Hypothalamus (tissue), 51 donors: Measurements from ENCODE around the gene MAML3.

Experiments used
- DNase-seq, 51 donors: peaks; one replicate each; lab custom pipeline; 2025; lab: John Stamatoyannopoulos, UW

MAML3 gene

DNA sequence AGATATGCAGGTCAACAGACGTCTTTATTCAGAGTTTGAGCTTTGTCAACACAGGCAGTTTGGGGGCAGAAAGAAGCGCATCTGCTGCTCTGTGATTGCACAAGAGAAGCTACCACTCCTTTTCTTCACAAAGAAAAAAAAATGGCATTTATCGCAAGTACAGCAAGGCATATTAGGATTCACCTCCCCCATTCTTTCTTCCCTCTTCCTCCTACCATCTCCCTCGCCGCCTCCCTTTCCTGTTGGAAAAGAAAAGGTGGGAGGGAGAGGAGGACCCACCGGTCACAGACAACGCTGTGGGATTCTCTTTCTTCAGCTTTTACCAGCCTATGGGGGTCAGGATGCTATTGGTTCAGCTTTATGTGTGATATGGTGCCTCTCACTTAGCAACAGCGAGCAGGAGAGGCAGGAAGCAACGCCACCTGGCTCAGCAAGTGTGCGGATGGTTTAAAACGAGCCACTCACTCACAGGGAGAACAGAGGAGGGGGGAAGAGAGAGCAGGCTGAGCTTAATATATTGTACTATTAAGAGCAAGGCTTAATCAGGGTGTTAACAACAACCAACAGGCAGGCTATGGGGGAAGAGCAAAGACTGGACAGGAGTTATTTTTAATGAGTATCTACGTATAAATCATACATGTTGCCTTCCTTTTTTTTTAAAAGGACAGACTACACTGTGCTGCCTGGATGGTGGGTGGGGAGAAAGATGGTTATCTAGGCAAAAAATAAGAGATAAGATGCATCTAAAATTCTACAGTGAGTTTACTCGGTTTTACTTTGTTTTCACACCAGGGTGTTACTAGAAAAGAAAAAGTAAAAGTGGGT, 104.7 kb downstream of the MAML3 start:
- DNase-seq, result peak in 26 of 51 donors; percentile 1 to 78 (median 25)

DNA sequence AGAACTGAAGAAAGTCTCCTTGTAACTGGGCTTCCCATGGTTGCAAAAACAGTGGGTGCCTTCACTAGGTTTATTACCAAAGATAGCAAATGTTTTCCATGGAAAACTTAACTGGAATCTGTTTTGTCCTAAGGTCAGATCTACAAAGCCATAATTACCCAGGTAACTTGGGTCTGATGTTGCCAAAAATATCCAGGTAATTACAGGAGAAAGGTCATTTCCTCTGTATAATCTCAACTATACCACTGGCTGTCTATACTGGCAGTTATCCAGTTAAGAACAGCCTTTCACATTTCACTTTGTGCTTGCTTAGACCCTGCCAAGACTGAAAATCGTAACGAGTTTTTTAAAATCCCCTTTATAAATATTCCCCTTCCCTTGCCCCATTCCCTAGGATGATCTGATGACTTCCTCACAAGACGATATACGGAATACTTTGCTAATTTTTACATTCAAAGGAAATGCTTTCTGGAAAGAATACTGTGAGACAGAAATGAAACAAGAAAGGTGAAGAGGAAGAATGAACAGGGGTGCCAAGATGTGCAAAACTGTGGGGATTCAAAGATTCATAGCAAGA, 105.5 kb downstream of the MAML3 start:
- DNase-seq, result no peak

DNA sequence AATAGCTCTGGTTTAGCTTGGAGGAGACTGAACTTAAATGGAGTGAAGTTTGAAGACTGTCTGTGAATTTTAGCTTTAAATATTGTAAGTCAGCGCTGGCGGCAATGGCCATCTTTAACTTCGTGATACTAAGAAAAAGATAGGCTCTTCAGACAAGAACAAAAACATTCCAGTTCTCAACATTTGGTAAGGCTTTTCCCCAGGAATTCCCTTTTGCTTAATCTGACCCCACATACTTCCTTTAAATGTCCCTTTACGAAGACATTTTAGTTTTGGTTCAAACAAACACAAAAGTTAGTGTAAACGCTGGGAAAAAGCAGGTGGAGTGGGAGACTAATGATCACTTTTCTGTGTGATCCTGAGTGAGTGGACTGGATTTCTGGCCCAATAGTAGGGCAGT, 106.2 kb downstream of the MAML3 start:
- DNase-seq, result no peak

- DNase-seq, result peak in 2 of 51 donors; percentile 8
These were observed 106.9 kb downstream of the MAML3 start for GRCh38 chr4:140047017-140047640.

DNA sequence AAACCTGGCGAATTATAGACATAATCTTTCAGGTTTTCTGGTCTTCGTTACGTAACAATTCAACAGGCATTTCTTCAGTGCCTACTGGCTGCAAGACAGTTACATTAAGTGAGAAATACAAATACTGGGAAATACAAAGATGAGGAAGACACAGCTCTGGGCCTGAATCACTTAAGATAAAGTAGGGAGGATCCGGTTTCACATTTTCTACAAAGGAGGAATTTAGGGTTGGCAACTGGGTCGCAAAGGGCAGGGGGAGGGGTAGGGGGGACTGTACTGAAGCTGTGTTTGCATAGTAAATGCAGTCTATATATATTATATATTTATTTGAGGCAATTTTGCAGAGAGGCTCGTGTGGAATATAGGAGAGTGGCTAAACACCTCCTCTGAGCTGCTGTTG, 107.4 kb downstream of the MAML3 start:
- DNase-seq, result no peak

DNA sequence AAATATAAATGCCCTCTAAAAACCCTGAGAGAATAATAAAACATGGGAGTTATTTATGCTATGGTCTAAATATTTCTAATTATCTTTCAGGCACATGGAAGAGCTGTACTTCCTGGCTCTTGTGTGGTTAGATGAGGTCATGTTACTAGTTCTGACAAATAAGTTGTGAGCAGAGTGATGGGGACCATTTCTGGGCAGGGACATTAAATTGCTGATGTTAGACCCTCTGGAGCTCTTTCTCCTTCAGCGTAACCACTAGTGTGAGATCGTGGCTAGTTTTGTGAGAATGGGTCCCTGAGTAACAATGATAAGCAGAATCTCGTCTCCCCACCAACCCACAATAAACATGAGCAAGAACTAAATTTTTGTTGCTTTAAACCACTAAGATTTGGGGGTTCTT, 108.0 kb downstream of the MAML3 start:
- DNase-seq, result no peak

DNA sequence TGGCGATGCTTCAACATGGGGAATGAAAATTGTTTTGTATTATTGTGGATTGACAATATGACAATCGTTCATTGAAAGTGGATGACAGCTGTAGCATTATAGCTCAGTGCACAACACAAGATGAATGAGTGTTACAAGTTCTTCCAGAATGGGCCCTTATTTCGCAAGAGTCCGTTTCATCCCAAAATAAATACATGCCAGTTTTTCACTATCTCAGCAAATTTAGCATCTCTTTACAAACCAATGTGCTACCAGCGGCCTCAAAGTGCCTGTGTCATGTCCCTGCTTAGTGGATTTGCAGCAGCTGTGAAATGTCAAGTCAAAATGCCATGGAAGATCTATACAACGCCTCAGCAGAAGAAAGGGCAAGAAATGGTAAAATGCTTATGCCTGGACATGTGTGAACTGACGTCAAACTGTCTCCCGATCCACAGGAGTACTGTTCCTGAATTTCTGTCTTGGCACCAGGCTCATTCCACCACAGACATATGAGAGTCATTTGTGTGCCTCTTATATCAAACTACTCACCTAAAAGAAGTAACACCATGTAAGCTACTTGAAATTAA, 109.6 kb downstream of the MAML3 start:
- DNase-seq, result peak in 2 of 51 donors; percentile 19 to 70

- no peak for DNase-seq
These were observed 111.3 kb downstream of the MAML3 start for GRCh38 chr4:140042634-140043033.

- no peak for DNase-seq
These were observed 115.9 kb downstream of the MAML3 start for GRCh38 chr4:140038031-140038533.

- DNase-seq, result no peak
These were observed 116.5 kb downstream of the MAML3 start for GRCh38 chr4:140037353-140038030.

DNA sequence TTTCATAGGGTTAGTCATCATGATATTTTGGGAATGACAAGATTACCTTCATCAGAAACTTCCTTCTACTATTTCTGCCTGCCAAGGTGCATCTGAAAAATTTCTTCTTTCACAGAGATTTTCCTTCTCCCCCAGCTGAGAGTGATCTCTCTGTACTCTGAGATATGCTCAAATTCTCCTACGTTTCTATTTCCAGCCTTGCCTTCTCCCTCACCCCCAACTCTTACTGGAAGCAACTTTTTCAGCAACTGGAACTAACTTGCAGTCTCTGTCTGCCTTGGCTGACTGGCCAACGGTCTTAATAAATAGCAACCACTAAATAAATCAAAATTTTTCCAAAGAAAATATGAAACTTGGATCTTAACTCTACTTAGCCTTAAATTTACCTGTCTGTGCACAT, 122.3 kb downstream of the MAML3 start:
- DNase-seq, result no peak

GRCh38 chr4:140031061-140031460, 122.9 kb downstream of the MAML3 start:
- DNase-seq, result no peak

GRCh38 chr4:140028676-140029517, 125.1 kb downstream of the MAML3 start:
- DNase-seq, result no peak

DNA sequence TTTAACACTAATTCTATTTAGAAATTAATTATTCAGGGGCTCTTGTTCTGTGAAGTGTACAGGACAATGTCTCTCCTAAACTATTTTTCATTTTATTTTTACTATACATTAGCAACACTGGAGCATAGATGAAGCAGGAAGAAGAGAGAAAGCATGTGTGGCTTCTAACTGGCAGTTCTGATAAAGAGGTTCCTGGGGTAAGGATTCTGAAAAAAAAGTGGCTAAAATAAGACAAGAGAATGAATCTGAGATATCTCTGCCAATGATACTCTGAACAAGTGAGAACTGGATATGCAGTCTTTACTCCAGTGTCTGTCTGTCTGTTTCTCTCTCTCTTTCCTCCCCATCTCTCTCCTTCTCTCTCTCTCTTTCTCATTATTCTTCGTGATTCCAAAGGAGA, 125.9 kb downstream of the MAML3 start:
- no peak for DNase-seq

- no peak for DNase-seq
These were observed 126.9 kb downstream of the MAML3 start for GRCh38 chr4:140027101-140027500.

DNA sequence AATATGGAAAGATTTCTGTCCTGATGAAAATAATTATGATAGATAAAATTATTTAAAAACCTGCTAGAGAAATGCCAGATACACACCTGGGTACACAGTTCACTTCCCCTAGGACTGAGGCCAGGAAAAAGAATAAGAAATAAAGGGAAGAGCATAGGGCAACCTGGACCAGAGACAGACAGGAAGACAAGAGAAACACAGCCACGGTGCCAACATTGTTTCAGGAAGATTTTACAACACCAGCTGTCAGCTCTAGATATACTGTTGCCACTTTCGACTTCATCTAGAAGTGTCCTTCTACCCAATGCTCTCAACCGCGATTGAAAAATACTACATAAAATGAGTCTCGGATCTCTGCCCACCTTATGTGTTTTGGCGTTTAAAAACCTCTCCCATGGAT, 128.5 kb downstream of the MAML3 start:
- no peak for DNase-seq

DNA sequence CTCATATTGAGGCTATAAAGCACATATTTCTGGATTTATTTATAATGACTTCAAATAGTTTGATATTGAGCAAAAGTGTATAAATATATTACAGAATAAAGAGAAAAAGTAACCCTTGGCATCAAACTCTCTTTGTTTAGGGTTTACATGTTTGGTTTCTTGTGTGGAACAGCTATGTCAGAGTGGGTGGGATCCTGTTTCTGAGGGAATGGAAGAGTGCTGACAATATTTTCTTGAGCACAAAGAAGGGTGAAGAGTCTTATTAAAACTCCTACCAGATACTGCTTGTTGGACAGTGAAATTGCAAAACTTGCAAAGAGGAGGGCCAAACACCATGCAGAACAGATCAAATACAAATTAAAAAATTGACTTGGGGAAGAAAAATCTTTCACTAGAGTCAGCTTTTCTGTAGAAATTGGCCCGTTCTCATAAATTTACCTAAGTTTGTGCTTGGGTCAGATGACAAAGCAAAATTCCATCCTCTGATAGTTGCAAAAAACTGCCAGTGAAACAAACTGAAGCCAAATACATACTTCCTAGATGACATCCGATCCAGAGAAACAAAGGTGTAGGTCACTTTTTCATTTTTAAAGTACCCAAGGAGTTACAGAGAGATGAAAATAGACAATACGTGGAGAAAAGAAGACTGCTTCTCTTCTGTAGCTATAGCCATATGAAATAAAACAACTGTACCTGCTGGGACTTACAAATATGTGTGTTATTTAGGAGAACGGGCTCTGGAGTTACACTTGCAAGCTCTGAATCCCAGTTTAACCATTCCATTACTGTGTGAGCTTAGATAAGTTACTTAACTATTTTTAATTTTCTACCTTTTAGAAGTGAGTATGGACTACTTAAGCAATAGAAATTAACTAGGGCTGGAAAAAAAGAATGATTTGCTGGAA, 133.3 kb downstream of the MAML3 start:
- no peak for DNase-seq

DNA sequence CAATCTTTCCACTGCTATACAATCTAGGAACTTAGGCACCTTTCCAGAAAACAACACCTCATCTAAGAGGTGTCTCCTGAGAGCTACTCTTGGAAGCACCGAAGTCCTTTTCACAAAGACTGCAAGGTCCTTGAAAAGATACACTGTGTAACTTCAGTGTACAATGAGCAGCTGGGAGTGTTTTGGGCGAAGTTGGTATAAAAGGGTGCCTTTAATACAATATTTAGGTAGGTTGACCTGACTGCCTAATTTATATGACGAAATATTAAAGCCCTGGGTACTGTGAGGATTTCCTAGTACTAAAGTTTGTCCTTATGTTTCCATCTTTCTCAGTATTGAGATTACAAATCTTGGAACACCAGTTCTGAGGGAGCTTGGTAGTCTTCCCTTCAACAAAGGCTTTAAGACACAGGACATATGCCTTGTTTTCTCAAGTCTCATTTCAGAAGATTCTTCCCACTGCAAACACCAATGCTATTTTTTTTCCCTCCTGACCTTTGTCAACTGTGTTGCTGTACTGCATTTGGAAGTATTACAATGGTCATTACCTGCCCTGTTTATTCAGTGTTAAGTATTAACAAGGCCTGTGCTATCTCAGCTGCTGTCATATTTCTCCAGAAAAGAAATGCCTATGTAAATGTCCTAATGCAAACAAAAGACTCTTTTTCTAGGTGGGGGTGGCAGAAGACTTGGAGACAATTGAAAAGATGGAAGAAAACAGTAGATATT, 134.2 kb downstream of the MAML3 start:
- no peak for DNase-seq
